ENCODE data around the gene CAB39.

DNA sequence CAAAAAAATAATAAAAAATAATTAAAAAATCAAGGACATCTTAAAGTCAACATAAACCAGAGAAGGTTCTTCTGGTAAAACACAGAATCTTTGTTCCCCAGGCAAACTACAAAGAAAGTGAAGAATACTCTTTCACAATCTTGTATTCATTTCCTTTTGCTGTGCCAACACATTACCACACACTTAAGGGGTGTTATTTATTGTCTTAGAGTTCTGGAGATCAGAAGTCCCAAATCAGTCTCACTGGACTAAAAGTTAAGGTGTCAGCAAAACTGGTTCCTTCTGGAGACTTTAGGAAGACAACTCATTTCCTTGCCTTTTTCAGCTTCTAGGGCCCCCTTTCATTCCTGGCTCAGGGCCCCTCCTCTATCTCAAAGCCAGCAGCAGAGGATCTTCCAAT, 12.2 kb upstream of the CAB39 start:
- TF ChIP-seq POLR2A (IDR thresholded peaks at IDR 0.05; ENCODE audit: low read depth, low read length) (no peak), POLR2AphosphoS5 (IDR thresholded peaks at IDR 0.05; ENCODE audit: low read depth, low read length) (no peak)
